OCI-LY3 (cell line): ENCODE results near the gene RGL4.

Experiments
- EZH2phosphoT487 ChIP-seq: fragments of 200-600 bp; shearing (Covaris generic); IDR thresholded peaks from 2 replicates; pipeline ENCODE4 v1.6.1; 2018; ENCODE audit warnings: antibody characterized with exemption, mixed run types, low read depth
- TF ChIP-seq, protein P1 (sequence below): fragments of 200-600, 300-600 bp; sonication (generic); IDR thresholded peaks from 2 replicates; pipeline ENCODE4 v1.5.1; 2014; ENCODE audit warnings: antibody characterized with exemption, low read length, low read depth

DNA sequence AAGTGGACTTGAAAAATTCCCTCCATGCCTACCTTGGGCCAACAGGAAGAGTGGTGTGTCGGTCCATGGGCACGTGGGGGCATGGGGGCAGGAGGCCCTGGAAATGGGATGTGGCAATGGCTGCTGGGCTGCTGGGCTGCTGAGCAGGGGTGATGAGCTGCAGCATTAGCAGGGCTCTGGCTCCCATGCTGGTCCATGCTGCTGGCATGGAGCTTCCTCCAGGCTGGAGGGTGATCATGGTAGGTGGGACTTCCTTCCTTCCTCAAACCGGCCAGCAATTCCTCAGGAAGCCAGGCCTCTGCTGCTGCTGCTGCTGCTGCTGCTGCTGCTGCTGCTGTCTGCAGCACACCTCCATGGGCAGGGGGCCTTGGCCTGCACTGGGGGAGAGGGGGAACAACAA lies 4.3 kb downstream of the RGL4 start:
- TF ChIP-seq, protein P1, sequence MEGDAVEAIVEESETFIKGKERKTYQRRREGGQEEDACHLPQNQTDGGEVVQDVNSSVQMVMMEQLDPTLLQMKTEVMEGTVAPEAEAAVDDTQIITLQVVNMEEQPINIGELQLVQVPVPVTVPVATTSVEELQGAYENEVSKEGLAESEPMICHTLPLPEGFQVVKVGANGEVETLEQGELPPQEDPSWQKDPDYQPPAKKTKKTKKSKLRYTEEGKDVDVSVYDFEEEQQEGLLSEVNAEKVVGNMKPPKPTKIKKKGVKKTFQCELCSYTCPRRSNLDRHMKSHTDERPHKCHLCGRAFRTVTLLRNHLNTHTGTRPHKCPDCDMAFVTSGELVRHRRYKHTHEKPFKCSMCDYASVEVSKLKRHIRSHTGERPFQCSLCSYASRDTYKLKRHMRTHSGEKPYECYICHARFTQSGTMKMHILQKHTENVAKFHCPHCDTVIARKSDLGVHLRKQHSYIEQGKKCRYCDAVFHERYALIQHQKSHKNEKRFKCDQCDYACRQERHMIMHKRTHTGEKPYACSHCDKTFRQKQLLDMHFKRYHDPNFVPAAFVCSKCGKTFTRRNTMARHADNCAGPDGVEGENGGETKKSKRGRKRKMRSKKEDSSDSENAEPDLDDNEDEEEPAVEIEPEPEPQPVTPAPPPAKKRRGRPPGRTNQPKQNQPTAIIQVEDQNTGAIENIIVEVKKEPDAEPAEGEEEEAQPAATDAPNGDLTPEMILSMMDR = no peak
- TF ChIP-seq EZH2phosphoT487 = no peak
